ENCODE results near the gene DNAH7.

DNA sequence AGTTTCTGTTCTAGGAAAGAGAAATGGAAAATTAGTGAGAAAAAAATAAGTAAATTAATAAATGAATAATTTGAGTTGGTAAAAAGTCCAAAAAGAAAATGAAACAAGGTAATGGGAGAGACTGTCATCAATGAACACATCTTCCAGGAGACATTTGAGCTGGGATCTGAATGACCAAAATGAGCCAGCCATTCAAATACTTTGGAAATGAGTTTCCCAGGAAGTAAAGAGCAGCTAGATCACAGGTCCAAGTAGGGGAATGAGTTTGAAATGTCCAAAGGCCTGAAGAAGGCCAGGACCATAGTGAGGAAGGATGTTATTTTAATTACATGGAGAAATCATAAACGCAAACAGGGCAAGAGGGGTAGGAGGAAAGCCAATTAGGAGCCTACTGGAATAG, 6.6 kb upstream of the DNAH7 start:
- TF ChIP-seq, protein P1, sequence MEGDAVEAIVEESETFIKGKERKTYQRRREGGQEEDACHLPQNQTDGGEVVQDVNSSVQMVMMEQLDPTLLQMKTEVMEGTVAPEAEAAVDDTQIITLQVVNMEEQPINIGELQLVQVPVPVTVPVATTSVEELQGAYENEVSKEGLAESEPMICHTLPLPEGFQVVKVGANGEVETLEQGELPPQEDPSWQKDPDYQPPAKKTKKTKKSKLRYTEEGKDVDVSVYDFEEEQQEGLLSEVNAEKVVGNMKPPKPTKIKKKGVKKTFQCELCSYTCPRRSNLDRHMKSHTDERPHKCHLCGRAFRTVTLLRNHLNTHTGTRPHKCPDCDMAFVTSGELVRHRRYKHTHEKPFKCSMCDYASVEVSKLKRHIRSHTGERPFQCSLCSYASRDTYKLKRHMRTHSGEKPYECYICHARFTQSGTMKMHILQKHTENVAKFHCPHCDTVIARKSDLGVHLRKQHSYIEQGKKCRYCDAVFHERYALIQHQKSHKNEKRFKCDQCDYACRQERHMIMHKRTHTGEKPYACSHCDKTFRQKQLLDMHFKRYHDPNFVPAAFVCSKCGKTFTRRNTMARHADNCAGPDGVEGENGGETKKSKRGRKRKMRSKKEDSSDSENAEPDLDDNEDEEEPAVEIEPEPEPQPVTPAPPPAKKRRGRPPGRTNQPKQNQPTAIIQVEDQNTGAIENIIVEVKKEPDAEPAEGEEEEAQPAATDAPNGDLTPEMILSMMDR (IDR thresholded peaks at IDR 0.05 in 4 of 5, conservative IDR thresholded peaks at IDR 0.05 in 1 of 5): no peak
- TF ChIP-seq POLR2A (IDR thresholded peaks at IDR 0.05): no peak

Data from gastrocnemius medialis (tissue), 4 donors.